ENCODE measurements around the gene DIS3L2.

Gene DIS3L2

GRCh38 chr2:232347369-232347768 lies 385.9 kb downstream of the DIS3L2 start:
- no peak for TF ChIP-seq CTCF (IDR thresholded peaks at IDR 0.05; ENCODE audit: borderline replicate concordance, insufficient read depth, low read depth, low read length)
- H3K4me3 ChIP-seq (ENCODE audit: low read depth, low read length): no peak overlapping the region

GRCh38 chr2:232348936-232349335 lies 387.4 kb downstream of the DIS3L2 start:
- TF ChIP-seq CTCF (IDR thresholded peaks at IDR 0.05; ENCODE audit: borderline replicate concordance, insufficient read depth, low read depth, low read length): no peak
- no peak overlapping the region for H3K4me3 ChIP-seq (ENCODE audit: low read depth, low read length)

- TF ChIP-seq CTCF (IDR thresholded peaks at IDR 0.05; ENCODE audit: borderline replicate concordance, insufficient read depth, low read depth, low read length): no peak
- no peak overlapping the region for H3K4me3 ChIP-seq (ENCODE audit: low read depth, low read length)
Observed at GRCh38 chr2:232349546-232349945, 388.0 kb downstream of the DIS3L2 start.

GRCh38 chr2:232349946-232350635 lies 388.6 kb downstream of the DIS3L2 start:
- no peak for TF ChIP-seq CTCF (IDR thresholded peaks at IDR 0.05; ENCODE audit: borderline replicate concordance, insufficient read depth, low read depth, low read length)

GRCh38 chr2:232350804-232351685 lies 389.5 kb downstream of the DIS3L2 start:
- TF ChIP-seq CTCF (IDR thresholded peaks at IDR 0.05; ENCODE audit: borderline replicate concordance, insufficient read depth, low read depth, low read length): no peak
- no peak overlapping the region for H3K4me3 ChIP-seq (ENCODE audit: low read depth, low read length)

More at GRCh38 chr2:232349946-232350635, 388.6 kb downstream of the DIS3L2 start:
- H3K4me3 ChIP-seq (ENCODE audit: low read depth, low read length): no peak overlapping the region

GRCh38 chr2:232351686-232352510 lies 390.4 kb downstream of the DIS3L2 start:
- no peak overlapping the region for H3K4me3 ChIP-seq (ENCODE audit: low read depth, low read length)
- no peak for TF ChIP-seq CTCF (IDR thresholded peaks at IDR 0.05; ENCODE audit: borderline replicate concordance, insufficient read depth, low read depth, low read length)

All from GM12875 (cell line).